Smooth muscle cell (in vitro differentiated cells): Measurements from ENCODE around the gene NYAP2. TPM values are rescaled to one million over a fixed set of nuclear protein-coding genes. Genes with fewer than 3 reads are reported as not detected.
A peak's percentile ranks its signal among the peaks of the same experiment; 100 is the strongest.

Experiments
- DNase-seq: peaks from one replicate; lab custom pipeline; 2025; ENCODE audit not compliant: unreplicated experiment; lab: John Stamatoyannopoulos, UW
- H2AFZ ChIP-seq: fragments of 200-600 bp; sonication (generic); 2 replicates; pipeline ENCODE4 v1.6.0; 2016; ENCODE audit warnings: antibody characterized with exemption, low read depth, mild to moderate bottlenecking
- H3F3A ChIP-seq: fragments of 200-600 bp; sonication (generic); 2 replicates; pipeline ENCODE4 v1.6.0; 2017; ENCODE audit warnings: antibody characterized with exemption, low read depth
- H3K27ac ChIP-seq: fragments of 200-600 bp; sonication (generic); 2 replicates; pipeline ENCODE4 v1.5.1; 2016; ENCODE audit warnings: low read depth, mild to moderate bottlenecking
- H3K27me3 ChIP-seq: fragments of 200-600 bp; sonication (generic); 2 replicates; pipeline ENCODE4 v1.6.1; 2016; ENCODE audit warnings: low read depth, mild to moderate bottlenecking
- H3K36me3 ChIP-seq: fragments of 200-600 bp; sonication (generic); 2 replicates; pipeline ENCODE4 v1.5.1; 2016; ENCODE audit warnings: low read depth
- H3K4me1 ChIP-seq: fragments of 200-600 bp; sonication (generic); 2 replicates; pipeline ENCODE4 v1.5.1; 2016; ENCODE audit warnings: low read depth
- H3K4me2 ChIP-seq: fragments of 200-600 bp; sonication (generic); 2 replicates; pipeline ENCODE4 v1.6.0; 2016; ENCODE audit warnings: mild to moderate bottlenecking
- H3K4me3 ChIP-seq: fragments of 200-600 bp; sonication (generic); 2 replicates; pipeline ENCODE4 v1.5.1; 2016; ENCODE audit warnings: mild to moderate bottlenecking
- H3K79me2 ChIP-seq: fragments of 200-600 bp; sonication (generic); 2 replicates; pipeline ENCODE4 v1.6.0; 2016; ENCODE audit warnings: low read depth, mild to moderate bottlenecking
- H3K9ac ChIP-seq: fragments of 200-600 bp; sonication (generic); 2 replicates; pipeline ENCODE4 v1.6.0; 2016; ENCODE audit warnings: low read depth
- H3K9me3 ChIP-seq: fragments of 200-600 bp; sonication (generic); replicated peaks from 2 replicates; pipeline ENCODE4 v1.5.1; 2016; ENCODE audit warnings: low read depth
- H4K20me1 ChIP-seq: fragments of 200-600 bp; sonication (generic); 2 replicates; pipeline ENCODE4 v1.6.0; 2016; ENCODE audit warnings: low read depth
- CTCF ChIP-seq: fragments of 200-600 bp; sonication (generic); IDR thresholded peaks from 2 replicates; pipeline ENCODE4 v1.5.1; 2017; ENCODE audit warnings: borderline replicate concordance, mild to moderate bottlenecking, antibody characterized with exemption; ENCODE audit not compliant: insufficient read depth, poor library complexity, severe bottlenecking
- whole genome bisulfite sequencing: methylation state at CpG from one replicate; pipeline ENCODE4 v1.1.7; 2016; ENCODE audit warnings: low lambda C conversion rate; 5-methylcytosine and 5-hydroxymethylcytosine counted together
- polyA plus RNA-seq: library from polyadenylated mRNA; unstranded; fragments of >200 nt; fragmentation: Nextera tagmentation; extraction: Ambion mirVana; gene quantifications from 2 replicates; pipeline ENCODE4 v1.2.1, GENCODE V29; 2016
- total RNA-seq: library from RNA; depleted of rRNA; stranded (reverse); fragments of >200 nt; gene quantifications from 2 replicates; pipeline ENCODE4 v1.2.3, GENCODE V29; 2014

NYAP2 gene
- total and polyA plus RNA-seq, 2 experiments from 2014 or later: not detected

- H3F3A ChIP-seq: no peaks in the 10 kb centered on the region
- no peak overlapping the region for H2AFZ ChIP-seq
- TF ChIP-seq CTCF: no peak
- H4K20me1 ChIP-seq: no peaks in the 10 kb centered on the region
- 72% methylated on average over 4 of the region's 4 CpGs for WGBS
- H3K79me2 ChIP-seq: no peaks in the 10 kb centered on the region
- peaks cover 4% of the 10 kb centered on the region for H3K4me1 ChIP-seq
- H3K27me3 ChIP-seq: no peaks in the 10 kb centered on the region
- H3K36me3 ChIP-seq: no peaks in the 10 kb centered on the region
- H3K9me3 ChIP-seq: no peaks in the 10 kb centered on the region
- no peak for DNase-seq
- no peak overlapping the region for H3K9ac ChIP-seq
- no peak overlapping the region for H3K4me2 ChIP-seq
- no peak overlapping the region for H3K27ac ChIP-seq
- H3K4me3 ChIP-seq: no peak overlapping the region
These were observed 66.3 kb downstream of the NYAP2 start for GRCh38 chr2:225465827-225466226.

- Histone ChIP-seq H3F3A (no peaks in the 10 kb centered on the region), H3K36me3 (no peaks in the 10 kb centered on the region), H3K9me3 (no peaks in the 10 kb centered on the region), H4K20me1 (no peaks in the 10 kb centered on the region), H3K27me3 (no peaks in the 10 kb centered on the region), H3K9ac (no peak overlapping the region), H2AFZ (peak overlapping the region; percentile 10), H3K27ac (peak overlapping the region; percentile 76), H3K4me3 (no peak overlapping the region), H3K79me2 (no peaks in the 10 kb centered on the region), H3K4me2 (no peak overlapping the region), H3K4me1 (peaks cover 4% of the 10 kb centered on the region)
- TF ChIP-seq CTCF: no peak
- WGBS: 82% methylated on average over 9 of the region's 9 CpGs
- DNase-seq: no peak
These were observed 67.5 kb downstream of the NYAP2 start for GRCh38 chr2:225466891-225467604.

DNA sequence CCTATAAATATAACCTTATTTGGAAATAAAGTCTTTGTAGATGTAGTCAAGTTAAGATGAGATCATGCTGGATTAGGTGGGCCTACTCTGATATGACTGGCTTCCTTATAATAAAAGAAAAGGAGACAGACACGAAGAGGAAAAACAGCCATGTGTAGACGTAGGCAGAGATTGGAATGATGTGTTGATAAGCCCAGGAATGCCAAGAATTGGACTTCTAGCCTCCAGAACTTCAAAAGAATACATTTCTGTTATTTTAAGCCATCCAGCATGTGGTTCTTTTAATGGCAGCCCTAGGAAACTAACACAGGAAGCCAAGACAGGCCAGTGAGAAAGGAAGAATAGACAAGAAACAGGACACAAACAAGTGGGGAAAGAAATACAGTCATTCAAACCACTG is 68.6 kb downstream of the NYAP2 start:
- no peak overlapping the region for H3K9ac ChIP-seq
- H3K79me2 ChIP-seq: no peaks in the 10 kb centered on the region
- H3K4me3 ChIP-seq: no peak overlapping the region
- H4K20me1 ChIP-seq: no peaks in the 10 kb centered on the region
- no peaks in the 10 kb centered on the region for H3F3A ChIP-seq
- H3K4me2 ChIP-seq: peak overlapping the region; percentile 11
- no peaks in the 10 kb centered on the region for H3K36me3 ChIP-seq
- no peaks in the 10 kb centered on the region for H3K27me3 ChIP-seq
- no peak overlapping the region for H2AFZ ChIP-seq
- H3K27ac ChIP-seq: peak overlapping the region; percentile 76
- 8% methylated on average over 2 of the region's 2 CpGs for WGBS
- peaks cover 4% of the 10 kb centered on the region for H3K4me1 ChIP-seq
- TF ChIP-seq CTCF: no peak
- DNase-seq: no peak
- H3K9me3 ChIP-seq: no peaks in the 10 kb centered on the region

DNA sequence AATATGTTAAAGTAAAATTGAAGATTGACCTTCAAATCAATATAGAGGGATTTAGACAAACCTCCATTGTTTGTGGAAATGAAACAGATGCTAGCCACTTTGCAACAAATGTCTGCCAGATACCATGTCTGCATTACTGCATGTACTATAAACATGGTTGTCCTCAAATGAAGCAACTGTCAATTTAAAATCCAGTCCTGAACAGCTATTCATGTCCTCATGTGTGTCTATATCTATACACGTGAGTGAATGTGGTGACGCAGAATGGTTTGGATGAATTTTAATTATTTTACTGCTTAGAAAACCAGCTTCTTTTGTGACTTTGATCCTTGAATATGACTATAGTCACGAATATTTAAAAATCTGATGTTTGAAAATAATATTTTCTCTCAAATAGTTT is 71.5 kb downstream of the NYAP2 start:
- H3K4me3 ChIP-seq: no peak overlapping the region
- H2AFZ ChIP-seq: no peak overlapping the region
- no peaks in the 10 kb centered on the region for H3K27me3 ChIP-seq
- peaks cover 4% of the 10 kb centered on the region for H3K4me1 ChIP-seq
- peak overlapping the region; percentile 5 for H3K27ac ChIP-seq
- 89% methylated on average over 3 of the region's 3 CpGs for WGBS
- no peak for DNase-seq
- no peaks in the 10 kb centered on the region for H3F3A ChIP-seq
- H4K20me1 ChIP-seq: no peaks in the 10 kb centered on the region
- H3K9ac ChIP-seq: no peak overlapping the region
- H3K4me2 ChIP-seq: no peak overlapping the region
- H3K36me3 ChIP-seq: no peaks in the 10 kb centered on the region
- no peaks in the 10 kb centered on the region for H3K9me3 ChIP-seq
- no peaks in the 10 kb centered on the region for H3K79me2 ChIP-seq
- no peak for TF ChIP-seq CTCF
